GM06990 (cell line): ENCODE measurements around the gene ECSCR.
"Not testable (repeated sequence)": the region's sequence is repeated elsewhere in the genome, so short reads cannot be mapped to it uniquely, and the experiment has no call there.

Experiments used
- DNase-seq: peaks from one replicate; pipeline ENCODE4 v3.0.0-alpha.2; 2011; ENCODE audit not compliant: insufficient read length; ENCODE audit errors: extremely low read depth
- H3K27me3 ChIP-seq: replicated peaks from 2 replicates; pipeline ENCODE4 v1.6.0; 2011; ENCODE audit warnings: low read length; ENCODE audit not compliant: control insufficient read depth, insufficient read depth
- H3K36me3 ChIP-seq: 2 replicates; pipeline ENCODE4 v1.5.1; 2011; ENCODE audit warnings: low read length; ENCODE audit not compliant: control insufficient read depth, insufficient read depth
- H3K4me3 ChIP-seq: replicated peaks from 2 replicates; pipeline ENCODE4 v1.5.1; 2011; ENCODE audit warnings: low read depth, mild to moderate bottlenecking, control low read depth, low read length
- TF ChIP-seq, protein P1 (sequence below): IDR thresholded peaks from 2 replicates; pipeline ENCODE4 v1.5.1; 2011; ENCODE audit warnings: low read length, control low read depth, mild to moderate bottlenecking, inconsistent platforms; ENCODE audit not compliant: insufficient read depth, poor library complexity, severe bottlenecking

The ECSCR gene

GRCh38 chr5:139413963-139414362, 48.6 kb downstream of the ECSCR start:
- H3K36me3 ChIP-seq: no peaks in the 10 kb centered on the region
- TF ChIP-seq, protein P1, sequence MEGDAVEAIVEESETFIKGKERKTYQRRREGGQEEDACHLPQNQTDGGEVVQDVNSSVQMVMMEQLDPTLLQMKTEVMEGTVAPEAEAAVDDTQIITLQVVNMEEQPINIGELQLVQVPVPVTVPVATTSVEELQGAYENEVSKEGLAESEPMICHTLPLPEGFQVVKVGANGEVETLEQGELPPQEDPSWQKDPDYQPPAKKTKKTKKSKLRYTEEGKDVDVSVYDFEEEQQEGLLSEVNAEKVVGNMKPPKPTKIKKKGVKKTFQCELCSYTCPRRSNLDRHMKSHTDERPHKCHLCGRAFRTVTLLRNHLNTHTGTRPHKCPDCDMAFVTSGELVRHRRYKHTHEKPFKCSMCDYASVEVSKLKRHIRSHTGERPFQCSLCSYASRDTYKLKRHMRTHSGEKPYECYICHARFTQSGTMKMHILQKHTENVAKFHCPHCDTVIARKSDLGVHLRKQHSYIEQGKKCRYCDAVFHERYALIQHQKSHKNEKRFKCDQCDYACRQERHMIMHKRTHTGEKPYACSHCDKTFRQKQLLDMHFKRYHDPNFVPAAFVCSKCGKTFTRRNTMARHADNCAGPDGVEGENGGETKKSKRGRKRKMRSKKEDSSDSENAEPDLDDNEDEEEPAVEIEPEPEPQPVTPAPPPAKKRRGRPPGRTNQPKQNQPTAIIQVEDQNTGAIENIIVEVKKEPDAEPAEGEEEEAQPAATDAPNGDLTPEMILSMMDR: no peak
- H3K27me3 ChIP-seq: no peaks in the 10 kb centered on the region
- no peak overlapping the region for H3K4me3 ChIP-seq
- no peak for DNase-seq

DNA sequence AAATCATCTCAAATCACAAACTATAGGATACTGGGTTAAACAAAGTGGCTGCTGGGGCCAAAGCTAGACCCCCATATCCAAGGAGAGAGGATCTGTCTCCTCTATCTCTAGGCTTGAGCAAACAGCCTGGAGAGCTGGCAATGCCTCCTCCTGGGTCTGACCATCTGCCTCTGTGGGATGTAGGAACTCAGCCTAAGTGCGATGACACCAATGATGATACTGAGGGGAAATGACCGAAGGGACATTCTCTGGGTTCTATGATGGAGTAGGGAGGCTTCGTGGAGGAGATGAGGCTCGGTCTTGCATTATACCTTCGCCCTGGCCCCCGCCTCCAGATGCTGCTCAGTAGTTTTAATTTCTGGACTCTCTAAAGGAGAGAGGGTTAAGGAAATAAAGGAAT, 49.4 kb downstream of the ECSCR start:
- no peak overlapping the region for H3K4me3 ChIP-seq
- no peak for DNase-seq
- TF ChIP-seq, protein P1: no peak
- no peaks in the 10 kb centered on the region for H3K36me3 ChIP-seq
- H3K27me3 ChIP-seq: no peaks in the 10 kb centered on the region

- no peaks in the 10 kb centered on the region for H3K36me3 ChIP-seq
- TF ChIP-seq, protein P1: no peak
- H3K4me3 ChIP-seq: no peak overlapping the region
- no peak for DNase-seq
- no peaks in the 10 kb centered on the region for H3K27me3 ChIP-seq
Measured at GRCh38 chr5:139410993-139411828, 51.3 kb downstream of the ECSCR start.

GRCh38 chr5:139410121-139410992, 52.2 kb downstream of the ECSCR start:
- H3K4me3 ChIP-seq: no peak overlapping the region
- no peak for DNase-seq

DNA sequence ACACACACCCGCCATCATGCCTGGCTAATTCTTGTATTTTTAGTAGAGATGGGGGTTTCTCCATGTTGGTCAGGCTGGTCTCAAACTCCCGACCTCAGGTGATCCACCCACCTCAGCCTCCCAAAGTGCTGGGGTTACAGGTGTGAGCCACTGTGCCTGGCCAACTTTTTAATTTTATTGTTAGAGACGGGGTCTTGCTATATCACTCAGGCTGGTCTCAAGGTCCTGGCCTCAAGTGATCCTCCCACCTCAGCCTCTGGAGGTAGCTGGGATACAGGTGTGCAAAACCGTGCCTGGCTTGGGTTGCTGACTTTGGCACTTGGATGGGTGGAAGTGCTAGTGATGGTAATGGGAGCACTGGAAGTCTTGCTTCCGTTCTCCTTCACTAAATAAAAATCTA, 53.4 kb downstream of the ECSCR start:
- H3K36me3 ChIP-seq, H3K27me3 ChIP-seq, H3K4me3 ChIP-seq, DNase-seq: not testable (repeated sequence)

More at GRCh38 chr5:139410121-139410992, 52.2 kb downstream of the ECSCR start:
- no peaks in the 10 kb centered on the region for H3K36me3 ChIP-seq
- no peaks in the 10 kb centered on the region for H3K27me3 ChIP-seq
- TF ChIP-seq, protein P1: no peak

- no peaks in the 10 kb centered on the region for H3K36me3 ChIP-seq
- no peak overlapping the region for H3K4me3 ChIP-seq
- H3K27me3 ChIP-seq: no peaks in the 10 kb centered on the region
- TF ChIP-seq, protein P1: no peak
- DNase-seq: no peak
Measured at GRCh38 chr5:139408191-139408590, 54.4 kb downstream of the ECSCR start.
